ENCODE data around the gene SUGCT. TPM values are rescaled to one million over a fixed set of nuclear protein-coding genes. Genes with fewer than 3 reads are reported as not detected.
A peak's percentile ranks its signal among the peaks of the same experiment; 100 is the strongest.

Gene SUGCT
- total RNA-seq, 2 experiments from 2014 or later, result not detected

DNA sequence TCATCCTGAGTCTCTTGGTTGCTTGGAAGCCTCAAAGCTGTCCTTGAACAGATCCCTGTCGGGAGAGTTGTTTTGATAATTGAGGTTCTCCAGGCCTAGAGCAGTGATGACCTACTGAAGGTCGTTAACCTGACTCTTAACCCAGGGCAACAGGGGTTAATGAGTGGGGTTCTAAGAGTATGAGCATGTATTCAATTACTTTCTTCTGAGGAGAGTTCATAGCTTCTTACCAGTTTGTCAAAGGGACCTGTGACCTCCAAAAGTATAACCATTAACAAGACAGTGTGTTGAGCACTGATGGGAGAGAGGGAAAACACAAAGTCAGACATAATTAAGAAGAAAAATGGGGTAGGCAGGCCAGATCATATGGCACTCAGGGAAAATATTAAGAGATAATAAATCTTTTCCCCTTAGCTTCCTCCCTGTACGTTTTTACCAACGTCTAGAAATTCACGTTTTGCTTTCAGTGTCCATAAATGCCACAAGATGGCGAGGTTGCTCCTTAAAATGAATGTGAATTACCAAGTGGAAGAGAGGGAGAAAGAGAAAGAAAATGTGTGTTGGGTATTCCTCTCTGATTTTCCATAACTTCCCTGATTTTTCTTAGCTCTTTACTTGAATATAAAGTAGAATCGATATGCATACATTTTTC, 97.6 kb downstream of the SUGCT start:
- TF ChIP-seq EZH2phosphoT487 (IDR thresholded peaks at IDR 0.05; ENCODE audit: borderline replicate concordance, low read depth, low read length), result no peak
- TF ChIP-seq, protein P1, sequence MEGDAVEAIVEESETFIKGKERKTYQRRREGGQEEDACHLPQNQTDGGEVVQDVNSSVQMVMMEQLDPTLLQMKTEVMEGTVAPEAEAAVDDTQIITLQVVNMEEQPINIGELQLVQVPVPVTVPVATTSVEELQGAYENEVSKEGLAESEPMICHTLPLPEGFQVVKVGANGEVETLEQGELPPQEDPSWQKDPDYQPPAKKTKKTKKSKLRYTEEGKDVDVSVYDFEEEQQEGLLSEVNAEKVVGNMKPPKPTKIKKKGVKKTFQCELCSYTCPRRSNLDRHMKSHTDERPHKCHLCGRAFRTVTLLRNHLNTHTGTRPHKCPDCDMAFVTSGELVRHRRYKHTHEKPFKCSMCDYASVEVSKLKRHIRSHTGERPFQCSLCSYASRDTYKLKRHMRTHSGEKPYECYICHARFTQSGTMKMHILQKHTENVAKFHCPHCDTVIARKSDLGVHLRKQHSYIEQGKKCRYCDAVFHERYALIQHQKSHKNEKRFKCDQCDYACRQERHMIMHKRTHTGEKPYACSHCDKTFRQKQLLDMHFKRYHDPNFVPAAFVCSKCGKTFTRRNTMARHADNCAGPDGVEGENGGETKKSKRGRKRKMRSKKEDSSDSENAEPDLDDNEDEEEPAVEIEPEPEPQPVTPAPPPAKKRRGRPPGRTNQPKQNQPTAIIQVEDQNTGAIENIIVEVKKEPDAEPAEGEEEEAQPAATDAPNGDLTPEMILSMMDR (conservative IDR thresholded peaks at IDR 0.05; ENCODE audit: low read length), result peak; percentile 85
- Histone ChIP-seq H3K9me2 (ENCODE audit: insufficient read depth, low read length) (no peaks in the 10 kb centered on the region), H4K20me1 (ENCODE audit: insufficient read depth, low read length) (no peaks in the 10 kb centered on the region), H3K79me2 (ENCODE audit: insufficient read depth, low read depth, low read length) (no peaks in the 10 kb centered on the region), H3K4me1 (ENCODE audit: insufficient read depth, low read length, poor library complexity, severe bottlenecking) (peaks cover 10% of the 10 kb centered on the region), H3K9me3 (ENCODE audit: low read length) (no peaks in the 10 kb centered on the region), H3K27ac (ENCODE audit: low read depth, low read length, poor library complexity, severe bottlenecking) (no peak overlapping the region), H3K36me3 (ENCODE audit: insufficient read depth, low read length) (no peaks in the 10 kb centered on the region), H2AFZ (ENCODE audit: low read length) (peak overlapping the region; percentile 82; the same call in 1 of the 2 replicates), H3K4me3 (ENCODE audit: low read depth, low read length, poor library complexity, severe bottlenecking) (no peak overlapping the region), H3K4me2 (ENCODE audit: low read length) (no peak overlapping the region)
- intact Hi-C loops (cut with micrococcal nuclease; ENCODE audit: unreplicated experiment), result loop anchor here (2.0 to 5.0 kb wide), 2 partner anchors 96 to 1475 kb away; no protein-coding TSS in a partner anchor
- ChIA-PET POLR2A (interaction anchor here (1.1 to 1.7 kb wide), 3 partner anchors 87 to 797 kb away, joined by 3 to 5 read pairs (median 4); no protein-coding TSS in a partner anchor), CTCF (ENCODE audit: unreplicated experiment) (interaction anchor here (0.5 to 1.1 kb wide), 2 partner anchors 49 to 347 kb away, joined by 3 read pairs; no protein-coding TSS in a partner anchor)
- BruUV-seq (replicated peaks), result no TSS peak
- peak; percentile 73 for DNase-seq (ENCODE audit: low spot score)

DNA sequence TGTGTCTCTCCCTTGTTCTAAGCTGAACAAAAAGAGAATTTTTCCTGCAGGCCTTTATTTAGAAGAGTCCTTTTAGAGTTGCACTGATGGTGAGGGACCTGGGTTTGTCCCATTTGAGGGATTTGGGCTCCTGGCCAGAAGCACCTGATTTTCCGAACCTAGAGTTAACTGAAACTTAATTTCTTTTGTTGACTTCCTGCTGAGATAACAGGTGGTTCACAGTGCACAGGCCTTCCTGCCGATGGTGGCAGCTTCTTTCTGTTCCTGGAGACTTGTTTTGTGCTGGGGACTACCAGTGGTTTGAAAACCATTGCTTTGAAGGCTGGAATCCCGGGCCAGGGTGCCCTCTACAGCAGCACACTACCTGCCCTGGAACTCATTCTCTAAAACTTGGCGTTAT, 99.2 kb downstream of the SUGCT start:
- Histone ChIP-seq H3K4me1 (ENCODE audit: insufficient read depth, low read length, poor library complexity, severe bottlenecking) (peaks cover 16% of the 10 kb centered on the region), H3K9me3 (ENCODE audit: low read length) (no peaks in the 10 kb centered on the region), H3K79me2 (ENCODE audit: insufficient read depth, low read depth, low read length) (no peaks in the 10 kb centered on the region), H3K4me3 (ENCODE audit: low read depth, low read length, poor library complexity, severe bottlenecking) (no peak overlapping the region), H3K27ac (ENCODE audit: low read depth, low read length, poor library complexity, severe bottlenecking) (peak overlapping the region; percentile 38), H3K4me2 (ENCODE audit: low read length) (peak overlapping the region; percentile 5; the same call in 1 of the 2 replicates), H3K36me3 (ENCODE audit: insufficient read depth, low read length) (no peaks in the 10 kb centered on the region), H2AFZ (ENCODE audit: low read length) (peak overlapping the region; percentile 53), H4K20me1 (ENCODE audit: insufficient read depth, low read length) (no peaks in the 10 kb centered on the region), H3K9me2 (ENCODE audit: insufficient read depth, low read length) (no peaks in the 10 kb centered on the region)
- DNase-seq (ENCODE audit: low spot score), result peak; percentile 75
- ChIA-PET CTCF (ENCODE audit: unreplicated experiment) (no interaction called here), POLR2A (interaction anchor here (0.6 to 0.8 kb wide), 3 partner anchors 12 to 318 kb away, joined by 3 to 4 read pairs (median 3); no protein-coding TSS in a partner anchor)
- no peak for TF ChIP-seq EZH2phosphoT487 (IDR thresholded peaks at IDR 0.05; ENCODE audit: borderline replicate concordance, low read depth, low read length)
- TF ChIP-seq, protein P1 (conservative IDR thresholded peaks at IDR 0.05; ENCODE audit: low read length), result no peak
- intact Hi-C loops (cut with micrococcal nuclease; ENCODE audit: unreplicated experiment), result loop anchor here (2.0 to 5.0 kb wide), 2 partner anchors 371 to 1473 kb away; no protein-coding TSS in a partner anchor
- no TSS peak for BruUV-seq (replicated peaks)

DNA sequence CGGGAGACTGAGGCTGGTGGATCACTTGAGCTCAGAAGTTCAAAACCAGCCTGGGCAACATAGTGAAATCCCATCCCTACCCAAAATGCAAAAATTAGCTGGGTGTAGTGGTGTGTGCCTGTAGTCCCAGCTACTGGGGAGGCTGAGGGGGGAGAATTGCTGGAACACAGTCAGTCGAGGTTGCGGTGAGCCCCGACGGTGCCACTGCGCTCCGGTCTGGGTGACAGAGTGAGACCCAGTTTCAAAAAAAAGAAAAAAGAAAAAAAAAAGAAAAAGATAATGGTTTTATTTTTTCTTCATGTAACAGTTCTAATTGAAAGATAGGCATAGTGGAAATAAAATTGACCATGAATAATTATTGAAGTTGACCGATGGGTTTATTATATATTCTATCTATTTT, 99.9 kb downstream of the SUGCT start:
- TF ChIP-seq EZH2phosphoT487 (IDR thresholded peaks at IDR 0.05; ENCODE audit: borderline replicate concordance, low read depth, low read length), result no peak
- TF ChIP-seq, protein P1 (conservative IDR thresholded peaks at IDR 0.05; ENCODE audit: low read length), result no peak
- POLR2A ChIA-PET, result no interaction called here
- no TSS peak for BruUV-seq (replicated peaks)
- DNase-seq (ENCODE audit: low spot score), result no peak
- H4K20me1 ChIP-seq (ENCODE audit: insufficient read depth, low read length), result no peaks in the 10 kb centered on the region
- H3K27ac ChIP-seq (ENCODE audit: low read depth, low read length, poor library complexity, severe bottlenecking), result peak overlapping the region; percentile 38
- no peaks in the 10 kb centered on the region for H3K36me3 ChIP-seq (ENCODE audit: insufficient read depth, low read length)
- CTCF ChIA-PET (ENCODE audit: unreplicated experiment), result no interaction called here
- no peaks in the 10 kb centered on the region for H3K79me2 ChIP-seq (ENCODE audit: insufficient read depth, low read depth, low read length)
- H2AFZ ChIP-seq (ENCODE audit: low read length), result peak overlapping the region; percentile 53; the same call in 1 of the 2 replicates
- H3K9me3 ChIP-seq (ENCODE audit: low read length), result no peaks in the 10 kb centered on the region
- intact Hi-C loops (cut with micrococcal nuclease; ENCODE audit: unreplicated experiment), result loop anchor here (2.0 to 5.0 kb wide), 2 partner anchors 370 to 1473 kb away; no protein-coding TSS in a partner anchor
- H3K9me2 ChIP-seq (ENCODE audit: insufficient read depth, low read length), result no peaks in the 10 kb centered on the region
- H3K4me2 ChIP-seq (ENCODE audit: low read length), result peak overlapping the region; percentile 5; the same call in 1 of the 2 replicates
- H3K4me3 ChIP-seq (ENCODE audit: low read depth, low read length, poor library complexity, severe bottlenecking), result no peak overlapping the region
- H3K4me1 ChIP-seq (ENCODE audit: insufficient read depth, low read length, poor library complexity, severe bottlenecking), result peaks cover 16% of the 10 kb centered on the region

Measured in OCI-LY7 (cell line).